Activated CD4-positive, alpha-beta T cell treated with anti-CD3 and anti-CD28 coated beads, Interleukin-2, amount 10 ng/mL, durations not matched to agents 7 days and 5 days (primary cell): ENCODE measurements around the gene TMEM250. TPM values are rescaled to one million over a fixed set of nuclear protein-coding genes. Genes with fewer than 3 reads are reported as not detected.
A peak's percentile ranks its signal among the peaks of the same experiment; 100 is the strongest.

Experiments used
- CTCF ChIA-PET: fragments of 350-600 bp; sonication (Branson Sonifier 250); formaldehyde crosslinking; loops from one replicate; lab custom pipeline; 2021; ENCODE audit warnings: antibody characterized with exemption; lab: Charles Lee
- POLR2A ChIA-PET: fragments of 350-600 bp; sonication (Branson Sonifier 250); formaldehyde crosslinking; loops from one replicate; lab custom pipeline; 2021; ENCODE audit warnings: antibody characterized with exemption; lab: Charles Lee
- DNase-seq: peaks from one replicate; pipeline ENCODE4 v3.0.0-alpha.2; 2020
- H3K27ac Mint-ChIP-seq: one replicate; pipeline ENCODE4 v1.8.0; 2021; ENCODE audit warnings: mild to moderate bottlenecking, moderate library complexity, mixed read lengths
- H3K27me3 Mint-ChIP-seq: one replicate; pipeline ENCODE4 v1.8.0; 2021; ENCODE audit warnings: mixed read lengths
- H3K36me3 Mint-ChIP-seq: one replicate; pipeline ENCODE4 v1.8.0; 2021; ENCODE audit warnings: low read depth, mixed read lengths
- H3K4me1 Mint-ChIP-seq: one replicate; pipeline ENCODE4 v1.8.0; 2021; ENCODE audit warnings: mixed read lengths
- H3K4me3 Mint-ChIP-seq: one replicate; pipeline ENCODE4 v1.8.0; 2021; ENCODE audit warnings: mild to moderate bottlenecking, moderate library complexity, mixed read lengths
- H3K9me3 Mint-ChIP-seq: one replicate; pipeline ENCODE4 v1.8.0; 2021; ENCODE audit warnings: mixed read lengths
- total RNA-seq, 2 experiments: library from RNA; stranded (reverse); gene quantifications; one replicate each; pipeline ENCODE4 v1.2.3, GENCODE V29; 2021

The TMEM250 gene
- total RNA-seq, 2 experiments from 2014 or later, result 50.2 to 56.4 TPM

GRCh38 chr9:136083558-136084062 is 35.1 kb downstream of the TMEM250 start:
- POLR2A ChIA-PET, result no interaction called here
- CTCF ChIA-PET, result no interaction called here
- Mint-ChIP-seq H3K4me3 (no peak overlapping the region), H3K36me3 (no peaks in the 10 kb centered on the region), H3K27ac (no peak overlapping the region), H3K9me3 (no peaks in the 10 kb centered on the region), H3K27me3 (no peaks in the 10 kb centered on the region), H3K4me1 (peaks cover 2% of the 10 kb centered on the region)
- no peak for DNase-seq

GRCh38 chr9:136082496-136083361 is 35.9 kb downstream of the TMEM250 start:
- ChIA-PET CTCF (no interaction called here), POLR2A (no interaction called here)
- Mint-ChIP-seq H3K4me1 (peaks cover 2% of the 10 kb centered on the region), H3K4me3 (no peak overlapping the region), H3K9me3 (no peaks in the 10 kb centered on the region), H3K27ac (no peak overlapping the region), H3K27me3 (no peaks in the 10 kb centered on the region), H3K36me3 (no peaks in the 10 kb centered on the region)
- no peak for DNase-seq

- POLR2A ChIA-PET, result no interaction called here
- Mint-ChIP-seq H3K27ac (no peak overlapping the region), H3K27me3 (no peaks in the 10 kb centered on the region), H3K36me3 (no peaks in the 10 kb centered on the region), H3K9me3 (no peaks in the 10 kb centered on the region), H3K4me1 (peaks cover 2% of the 10 kb centered on the region), H3K4me3 (no peak overlapping the region)
- no peak for DNase-seq
- CTCF ChIA-PET, result interaction anchor here (0.7 kb wide), 1 partner anchor 257 kb away, joined by 4 read pairs; no protein-coding TSS in a partner anchor
These were observed 36.7 kb downstream of the TMEM250 start for GRCh38 chr9:136081826-136082495.

GRCh38 chr9:136081113-136081825 is 37.4 kb downstream of the TMEM250 start:
- POLR2A ChIA-PET, result no interaction called here
- H3K36me3 Mint-ChIP-seq, result no peaks in the 10 kb centered on the region

GRCh38 chr9:136080716-136081112 is 38.0 kb downstream of the TMEM250 start:
- H3K4me3 Mint-ChIP-seq, result no peak overlapping the region
- no peaks in the 10 kb centered on the region for H3K27me3 Mint-ChIP-seq
- H3K4me1 Mint-ChIP-seq, result peaks cover 10% of the 10 kb centered on the region
- no peaks in the 10 kb centered on the region for H3K9me3 Mint-ChIP-seq
- no peak overlapping the region for H3K27ac Mint-ChIP-seq
- CTCF ChIA-PET, result no interaction called here
- POLR2A ChIA-PET, result no interaction called here
- no peak for DNase-seq
- no peaks in the 10 kb centered on the region for H3K36me3 Mint-ChIP-seq

More at GRCh38 chr9:136081113-136081825, 37.4 kb downstream of the TMEM250 start:
- Mint-ChIP-seq H3K4me3 (no peak overlapping the region), H3K27ac (no peak overlapping the region), H3K27me3 (no peaks in the 10 kb centered on the region), H3K9me3 (no peaks in the 10 kb centered on the region), H3K4me1 (peaks cover 4% of the 10 kb centered on the region)
- CTCF ChIA-PET, result interaction anchor here (0.7 kb wide), 1 partner anchor 256 kb away, joined by 4 read pairs; no protein-coding TSS in a partner anchor
- no peak for DNase-seq

- CTCF ChIA-PET, result no interaction called here
- DNase-seq, result no peak
- Mint-ChIP-seq H3K27me3 (no peaks in the 10 kb centered on the region), H3K36me3 (no peaks in the 10 kb centered on the region), H3K9me3 (no peaks in the 10 kb centered on the region), H3K4me1 (peaks cover 10% of the 10 kb centered on the region), H3K4me3 (no peak overlapping the region), H3K27ac (no peak overlapping the region)
- POLR2A ChIA-PET, result no interaction called here
These were observed 38.8 kb downstream of the TMEM250 start for GRCh38 chr9:136079916-136080246.

- H3K27ac Mint-ChIP-seq, result no peak overlapping the region
- no peak for DNase-seq
- ChIA-PET POLR2A (interaction anchor here (0.6 kb wide), 1 partner anchor 17 kb away, joined by 6 read pairs; no protein-coding TSS in a partner anchor), CTCF (no interaction called here)
- H3K36me3 Mint-ChIP-seq, result no peaks in the 10 kb centered on the region
- H3K4me3 Mint-ChIP-seq, result no peak overlapping the region
- no peaks in the 10 kb centered on the region for H3K9me3 Mint-ChIP-seq
- H3K4me1 Mint-ChIP-seq, result peaks cover 8% of the 10 kb centered on the region
- H3K27me3 Mint-ChIP-seq, result no peaks in the 10 kb centered on the region
These were observed 39.3 kb downstream of the TMEM250 start for GRCh38 chr9:136079211-136079915.

- ChIA-PET CTCF (no interaction called here), POLR2A (no interaction called here)
- Mint-ChIP-seq H3K27ac (no peak overlapping the region), H3K4me3 (no peak overlapping the region), H3K27me3 (no peaks in the 10 kb centered on the region), H3K36me3 (no peaks in the 10 kb centered on the region), H3K4me1 (peaks cover 8% of the 10 kb centered on the region), H3K9me3 (no peaks in the 10 kb centered on the region)
- no peak for DNase-seq
These were observed 40.1 kb downstream of the TMEM250 start for GRCh38 chr9:136078498-136079011.

GRCh38 chr9:136078024-136078423 is 40.7 kb downstream of the TMEM250 start:
- Mint-ChIP-seq H3K36me3 (no peaks in the 10 kb centered on the region), H3K4me1 (peaks cover 8% of the 10 kb centered on the region), H3K27me3 (no peaks in the 10 kb centered on the region), H3K27ac (no peak overlapping the region), H3K9me3 (no peaks in the 10 kb centered on the region), H3K4me3 (no peak overlapping the region)
- ChIA-PET CTCF (no interaction called here), POLR2A (no interaction called here)
- DNase-seq, result no peak

- CTCF ChIA-PET, result no interaction called here
- POLR2A ChIA-PET, result no interaction called here
- no peaks in the 10 kb centered on the region for H3K36me3 Mint-ChIP-seq
- no peak overlapping the region for H3K27ac Mint-ChIP-seq
- H3K4me3 Mint-ChIP-seq, result no peak overlapping the region
- no peak for DNase-seq
- H3K4me1 Mint-ChIP-seq, result peaks cover 8% of the 10 kb centered on the region
- no peaks in the 10 kb centered on the region for H3K27me3 Mint-ChIP-seq
- no peaks in the 10 kb centered on the region for H3K9me3 Mint-ChIP-seq
These were observed 41.2 kb downstream of the TMEM250 start for GRCh38 chr9:136077491-136077890.

GRCh38 chr9:136075881-136076678 is 42.6 kb downstream of the TMEM250 start:
- DNase-seq, result no peak
- peaks cover 8% of the 10 kb centered on the region for H3K4me1 Mint-ChIP-seq
- no peaks in the 10 kb centered on the region for H3K27me3 Mint-ChIP-seq
- H3K9me3 Mint-ChIP-seq, result no peaks in the 10 kb centered on the region
- H3K36me3 Mint-ChIP-seq, result no peaks in the 10 kb centered on the region
- CTCF ChIA-PET, result no interaction called here
- POLR2A ChIA-PET, result no interaction called here
- H3K4me3 Mint-ChIP-seq, result no peak overlapping the region
- H3K27ac Mint-ChIP-seq, result peak overlapping the region; percentile 19
